ENCODE results near the gene LARGE1. TPM values are rescaled to one million over a fixed set of nuclear protein-coding genes. Genes with fewer than 3 reads are reported as not detected.

The LARGE1 gene
- total and polyA plus RNA-seq, 2 of the 13 experiments (the other 11 are each of a cell fraction or from before 2014, with no cell fraction given): 8.4 to 11.0 TPM

GRCh38 chr22:33535937-33536875 is 384.1 kb downstream of the LARGE1 start (continued):
- no peak for TF ChIP-seq ATRX (CRISPR knock-in tag; IDR thresholded peaks at IDR 0.05; ENCODE audit: borderline replicate concordance)
- TF ChIP-seq ZNF549 (CRISPR knock-in tag; IDR thresholded peaks at IDR 0.05): no peak
- no peak for TF ChIP-seq HNF1B (CRISPR knock-in tag; IDR thresholded peaks at IDR 0.05)
- TF ChIP-seq LBX2 (CRISPR knock-in tag; IDR thresholded peaks at IDR 0.05; ENCODE audit: borderline replicate concordance): no peak
- TF ChIP-seq KLF6 (CRISPR knock-in tag; IDR thresholded peaks at IDR 0.05): no peak
- no peak for TF ChIP-seq ZNF124 (CRISPR knock-in tag; IDR thresholded peaks at IDR 0.05)
- TF ChIP-seq KAT7 (CRISPR knock-in tag; IDR thresholded peaks at IDR 0.05; ENCODE audit: borderline replicate concordance): no peak

GRCh38 chr22:33529424-33530113 is 390.7 kb downstream of the LARGE1 start:
- ChIA-PET CTCF (ENCODE audit: low intra/inter-chr PET ratio, low total read pairs) (no interaction called here), POLR2A (interaction anchor here (0.7 to 3.4 kb wide), 2 partner anchors 10 to 15 kb away, joined by 3 to 28 read pairs; no protein-coding TSS in a partner anchor)
- no peak for ATAC-seq

More at GRCh38 chr22:33529424-33530113, 390.7 kb downstream of the LARGE1 start:
- DNase-seq (ENCODE audit: low spot score) (no peak), FAIRE-seq (no peak)
- no peak for TF ChIP-seq ZNF329 (CRISPR knock-in tag; IDR thresholded peaks at IDR 0.05; ENCODE audit: low read depth)
- no peak for TF ChIP-seq ATF4 (CRISPR knock-in tag; IDR thresholded peaks at IDR 0.05)
- no peak for TF ChIP-seq SNAPC5 (CRISPR knock-in tag; IDR thresholded peaks at IDR 0.05; ENCODE audit: borderline replicate concordance)
- no peak for TF ChIP-seq PRDM4 (CRISPR knock-in tag; IDR thresholded peaks at IDR 0.05; ENCODE audit: borderline replicate concordance)
- no peak for TF ChIP-seq BRD4 (CRISPR knock-in tag; IDR thresholded peaks at IDR 0.05)
- TF ChIP-seq NFRKB (IDR thresholded peaks at IDR 0.05): no peak
- TF ChIP-seq GTF3A (CRISPR knock-in tag; conservative IDR thresholded peaks at IDR 0.05): no peak
- H3K4me3 ChIP-seq (replicated peaks in 1 of 3; ENCODE audit: insufficient read depth in 1 of 3, low read depth in 2 of 3, low read length in 3 of 3): no peak overlapping the region
- no peaks in the 10 kb centered on the region for H3K27me3 ChIP-seq (ENCODE audit: control insufficient read depth in 1 of 2, insufficient read depth in 2 of 2, low read length in 2 of 2)
- no peaks in the 10 kb centered on the region for H4K20me1 ChIP-seq (ENCODE audit: insufficient read depth, low read length)
- no peak overlapping the region for H2AFZ ChIP-seq (ENCODE audit: low read length)
- no peaks in the 10 kb centered on the region for H3K9me3 ChIP-seq (ENCODE audit: low read length)
- H3K4me1 ChIP-seq (ENCODE audit: insufficient read depth, low read length): peaks cover 40% of the 10 kb centered on the region
- no peak overlapping the region for H3K27ac ChIP-seq (ENCODE audit: extremely low read length, insufficient read depth, low read length)
- BruUV-seq (replicated peaks): no TSS peak
- intact Hi-C loops (cut with micrococcal nuclease; ENCODE audit: unreplicated experiment): no loop called here
- H3K9ac ChIP-seq (ENCODE audit: insufficient read depth, low read depth, low read length): no peak overlapping the region
- in situ Hi-C loops (cut with HindIII; ENCODE audit: extremely low pct_ligation_motif_present, low pct_unique_long_range_greater_than_20kb): no loop called here
- H3K36me3 ChIP-seq (replicated peaks in 1 of 2; ENCODE audit: control insufficient read depth in 1 of 2, insufficient read depth in 2 of 2, low read length in 2 of 2): no peaks in the 10 kb centered on the region
- H3K79me2 ChIP-seq (ENCODE audit: insufficient read depth, low read length): no peaks in the 10 kb centered on the region
- no peak overlapping the region for H3K4me2 ChIP-seq (ENCODE audit: low read depth, low read length)
- WGBS (ENCODE audit: low lambda C conversion rate): 98% methylated on average over 9 of the region's 9 CpGs
